HG02870 (cell line): ENCODE results near the gene EFEMP1.
"Not testable (repeated sequence)": the region's sequence is repeated elsewhere in the genome, so short reads cannot be mapped to it uniquely, and the experiment has no call there.

ENCODE experiments used
- ATAC-seq: cut with Tn5 transposase; IDR thresholded peaks from one replicate; pipeline ENCODE4 v1.9.1; 2021; ENCODE audit warnings: mild to moderate bottlenecking, moderate library complexity; ENCODE audit not compliant: unreplicated experiment

Gene EFEMP1

DNA sequence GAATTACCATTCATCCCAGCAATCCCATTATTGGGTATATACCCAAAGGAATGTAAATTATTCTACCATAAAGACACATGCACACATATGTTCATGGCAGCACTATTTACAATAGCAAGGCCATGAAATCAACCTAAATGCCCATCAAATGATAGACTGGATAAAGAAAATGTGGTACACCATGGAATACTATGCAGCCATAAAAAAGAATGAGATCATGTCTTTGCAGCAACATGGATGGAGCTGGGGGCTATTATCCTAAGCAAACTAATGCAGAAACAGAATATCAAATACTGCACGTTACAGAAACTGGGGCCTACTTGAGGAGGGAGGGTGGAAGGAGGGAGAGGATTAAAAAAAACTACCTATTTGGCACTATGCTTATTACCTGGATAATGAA lies 85.5 kb downstream of the EFEMP1 start:
- ATAC-seq: not testable (repeated sequence)

DNA sequence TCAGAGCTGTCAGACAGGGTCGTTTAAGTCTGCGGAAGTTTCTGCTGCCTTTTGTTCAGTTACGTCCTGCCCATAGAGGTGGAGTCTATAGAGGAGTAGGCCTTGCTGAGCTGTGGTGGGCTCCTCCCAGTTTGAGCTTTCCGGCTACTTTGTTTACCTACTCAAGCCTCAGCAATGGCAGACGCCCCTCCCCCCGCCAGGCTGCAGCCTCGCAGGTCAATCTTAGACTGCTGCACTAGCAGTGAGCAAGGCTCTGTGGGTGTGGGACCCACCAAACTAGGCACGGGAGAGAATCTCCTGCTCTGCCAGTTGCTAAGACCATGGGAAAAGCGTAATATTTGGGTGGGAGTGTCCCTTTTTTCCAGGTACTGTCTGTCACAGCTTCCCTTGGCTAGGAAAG lies 86.5 kb downstream of the EFEMP1 start:
- ATAC-seq: no peak

DNA sequence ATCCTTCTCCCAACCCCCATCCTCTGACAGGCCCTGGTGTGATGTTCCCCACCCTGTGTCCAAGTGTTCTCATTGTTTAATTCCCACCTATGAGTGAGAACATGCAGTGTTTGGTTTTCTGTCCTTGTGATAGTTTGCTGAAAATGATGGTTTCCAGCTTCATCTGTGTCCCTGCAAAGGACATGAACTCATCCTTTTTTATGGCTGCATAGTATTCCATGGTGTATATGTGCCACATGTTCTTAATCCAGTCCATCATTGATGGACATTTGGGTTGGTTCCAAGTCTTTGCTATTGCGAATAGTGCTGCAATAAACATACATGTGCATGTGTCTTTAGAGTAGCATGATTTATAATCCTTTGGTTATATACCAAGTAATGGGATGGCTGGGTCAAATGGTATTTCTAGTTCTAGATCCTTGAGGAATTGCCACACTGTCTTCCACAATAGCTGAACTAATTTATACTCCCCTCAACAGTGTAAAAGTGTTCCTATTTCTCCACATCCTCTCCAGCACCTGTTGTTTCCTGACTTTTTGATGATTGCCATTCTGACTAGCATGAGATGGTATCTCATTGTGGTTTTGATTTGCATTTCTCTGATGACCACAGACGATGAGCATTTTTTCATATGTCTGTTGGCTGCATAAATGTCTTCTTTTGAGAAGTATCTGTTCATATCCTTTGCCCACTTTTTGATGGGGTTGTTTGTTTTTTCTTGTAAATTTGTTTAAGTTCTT lies 91.7 kb downstream of the EFEMP1 start:
- ATAC-seq: not testable (repeated sequence)

DNA sequence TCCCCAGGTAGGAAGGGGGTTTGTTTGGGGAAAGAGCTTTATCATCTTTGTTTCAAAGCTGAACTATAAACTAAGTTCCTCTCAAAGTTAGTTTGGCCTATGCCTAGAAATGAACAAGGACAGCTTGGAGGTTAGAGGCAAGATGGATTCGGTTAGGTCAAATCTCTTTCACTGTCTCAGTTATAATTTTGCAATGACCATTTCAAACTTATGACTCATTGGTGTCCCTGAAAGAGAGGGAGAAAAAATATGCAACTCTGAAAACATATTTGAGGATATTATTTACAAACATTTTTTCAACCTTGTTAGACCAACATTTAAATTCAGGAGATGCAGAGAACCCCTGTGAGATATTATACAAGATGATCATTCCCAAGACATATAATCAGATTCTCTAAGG lies 95.7 kb downstream of the EFEMP1 start:
- ATAC-seq: no peak

GRCh38 chr2:55827428-55827827 lies 96.2 kb downstream of the EFEMP1 start:
- ATAC-seq: not testable (repeated sequence)

GRCh38 chr2:55826246-55826645 lies 97.3 kb downstream of the EFEMP1 start:
- no peak for ATAC-seq

DNA sequence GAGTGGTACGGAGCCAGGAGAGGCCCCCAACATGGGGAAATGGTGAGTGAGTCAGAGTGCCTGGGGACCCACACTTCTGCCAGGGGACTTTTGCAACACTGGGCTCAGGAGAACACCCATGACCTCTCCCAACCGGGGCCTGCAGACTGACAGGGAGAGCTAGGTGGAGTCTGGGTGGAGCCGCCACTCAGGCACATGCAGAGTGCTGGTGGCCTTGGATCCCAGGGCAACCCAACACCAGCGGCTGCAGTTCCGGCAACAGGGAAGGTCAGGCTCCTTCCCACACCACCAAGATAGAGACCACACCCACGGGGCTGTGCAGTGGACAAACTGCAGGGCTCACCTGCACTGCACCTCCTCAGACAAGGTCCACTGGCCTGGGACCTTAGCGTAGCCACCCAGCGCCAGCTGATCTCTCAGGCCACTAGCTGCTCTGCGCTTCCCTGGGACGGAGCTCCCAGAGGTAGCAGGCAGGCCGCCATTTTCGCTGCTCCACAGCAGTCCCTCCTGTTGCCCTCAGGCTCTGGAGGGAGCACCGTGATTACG lies 99.0 kb downstream of the EFEMP1 start:
- no peak for ATAC-seq
